GM18858 (cell line): ENCODE data around the gene GAD1.

ENCODE experiments used
- ATAC-seq: cut with Tn5 transposase; IDR thresholded peaks from one replicate; pipeline ENCODE4 v1.9.1; 2021; ENCODE audit not compliant: unreplicated experiment

Gene GAD1

DNA sequence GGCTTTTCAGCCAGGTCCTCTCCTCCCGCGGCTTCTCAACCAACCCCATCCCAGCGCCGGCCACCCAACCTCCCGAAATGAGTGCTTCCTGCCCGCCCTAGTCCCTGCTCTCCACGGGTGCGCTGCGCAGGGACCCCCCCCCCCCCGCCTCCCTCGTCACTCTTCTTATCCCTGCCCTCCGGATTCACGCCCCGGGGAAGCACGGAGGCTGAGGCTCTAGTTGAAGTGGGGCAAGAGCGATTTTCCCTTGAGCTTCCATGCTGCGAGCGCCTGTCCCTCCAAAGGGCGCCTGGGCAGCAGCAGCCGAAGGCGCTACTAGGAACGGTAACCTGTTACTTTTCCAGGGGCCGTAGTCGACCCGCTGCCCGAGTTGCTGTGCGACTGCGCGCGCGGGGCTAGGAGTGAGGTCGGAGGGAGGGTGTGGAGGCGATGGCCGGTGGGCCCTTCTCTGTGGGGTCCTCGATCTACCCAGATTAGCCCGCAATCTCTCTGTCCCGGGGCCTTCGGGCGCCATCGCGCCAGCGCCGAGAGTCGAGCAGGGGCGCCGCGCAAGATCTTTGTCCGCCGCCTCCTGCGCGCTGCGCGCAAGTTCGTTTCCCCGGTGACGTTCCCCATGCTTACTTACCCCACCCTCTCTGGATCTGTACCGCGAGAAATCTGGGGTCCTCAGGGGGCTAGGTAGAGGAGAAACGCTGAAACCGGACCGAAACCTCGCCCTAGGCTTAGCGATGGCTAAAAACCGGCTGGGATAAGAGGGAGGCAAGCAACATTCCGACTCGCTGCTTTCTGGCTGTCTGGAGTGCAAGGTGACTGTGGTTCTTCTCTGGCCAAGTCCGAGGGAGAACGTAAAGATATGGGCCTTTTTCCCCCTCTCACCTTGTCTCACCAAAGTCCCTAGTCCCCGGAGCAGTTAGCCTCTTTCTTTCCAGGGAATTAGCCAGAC lies 677 bp downstream of the GAD1 start:
- no peak for ATAC-seq

DNA sequence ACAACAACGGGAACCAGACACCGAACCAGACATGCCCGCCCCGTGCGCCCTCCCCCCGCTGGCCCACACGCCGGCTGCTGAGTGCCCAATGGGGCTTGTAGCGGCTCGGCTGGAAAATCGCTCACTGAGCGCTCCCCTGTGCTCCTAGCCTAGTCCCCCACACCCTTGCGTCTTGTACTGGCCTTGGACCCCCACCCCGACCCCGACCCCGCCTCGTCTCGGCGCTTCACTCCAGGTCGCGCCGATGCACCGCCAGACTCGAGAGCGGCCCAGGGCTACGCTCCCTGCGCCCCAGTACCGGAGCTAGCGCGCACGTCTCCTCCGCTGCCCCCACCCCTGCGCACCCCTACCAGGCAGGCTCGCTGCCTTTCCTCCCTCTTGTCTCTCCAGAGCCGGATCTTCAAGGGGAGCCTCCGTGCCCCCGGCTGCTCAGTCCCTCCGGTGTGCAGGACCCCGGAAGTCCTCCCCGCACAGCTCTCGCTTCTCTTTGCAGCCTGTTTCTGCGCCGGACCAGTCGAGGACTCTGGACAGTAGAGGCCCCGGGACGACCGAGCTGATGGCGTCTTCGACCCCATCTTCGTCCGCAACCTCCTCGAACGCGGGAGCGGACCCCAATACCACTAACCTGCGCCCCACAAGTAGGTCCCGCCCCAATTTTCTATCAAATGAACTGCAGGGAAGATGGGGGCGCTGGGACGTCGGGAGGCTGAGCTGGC lies 1.5 kb downstream of the GAD1 start:
- ATAC-seq: no peak

DNA sequence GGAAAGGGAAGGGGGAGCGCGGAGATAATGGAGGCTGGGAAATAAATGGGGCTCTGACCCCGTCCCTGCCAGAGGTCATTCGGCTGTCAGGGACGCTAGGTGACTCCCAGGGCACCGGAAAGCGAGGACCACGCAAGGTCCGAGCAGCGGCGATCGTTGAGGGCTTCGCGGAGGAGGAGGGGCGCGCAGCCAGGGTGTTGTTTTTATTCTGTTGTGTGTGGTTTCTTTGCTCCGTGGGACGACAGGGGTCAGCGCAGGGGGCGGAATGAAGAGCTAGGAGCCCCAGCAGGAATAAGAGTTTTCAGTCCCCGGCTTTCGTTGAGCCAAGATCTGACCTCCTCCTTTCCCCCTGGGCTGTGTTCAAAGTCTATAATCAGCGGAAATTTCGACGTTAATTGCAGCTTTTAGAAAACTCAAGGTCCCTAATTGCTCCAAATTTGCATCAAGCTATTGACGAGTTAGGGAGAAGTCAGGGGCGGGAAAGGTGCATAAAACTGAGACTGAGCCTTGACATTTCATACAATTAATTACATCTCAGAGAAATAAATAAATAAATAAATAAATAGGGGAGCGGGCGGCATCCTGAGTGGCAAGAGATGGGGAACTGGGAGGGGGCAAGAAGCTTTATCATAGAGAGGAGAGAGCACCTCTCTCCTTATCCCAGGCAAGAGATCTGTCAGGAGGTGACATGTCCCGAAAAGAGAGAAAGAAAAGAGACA lies 2.2 kb downstream of the GAD1 start:
- ATAC-seq: no peak

DNA sequence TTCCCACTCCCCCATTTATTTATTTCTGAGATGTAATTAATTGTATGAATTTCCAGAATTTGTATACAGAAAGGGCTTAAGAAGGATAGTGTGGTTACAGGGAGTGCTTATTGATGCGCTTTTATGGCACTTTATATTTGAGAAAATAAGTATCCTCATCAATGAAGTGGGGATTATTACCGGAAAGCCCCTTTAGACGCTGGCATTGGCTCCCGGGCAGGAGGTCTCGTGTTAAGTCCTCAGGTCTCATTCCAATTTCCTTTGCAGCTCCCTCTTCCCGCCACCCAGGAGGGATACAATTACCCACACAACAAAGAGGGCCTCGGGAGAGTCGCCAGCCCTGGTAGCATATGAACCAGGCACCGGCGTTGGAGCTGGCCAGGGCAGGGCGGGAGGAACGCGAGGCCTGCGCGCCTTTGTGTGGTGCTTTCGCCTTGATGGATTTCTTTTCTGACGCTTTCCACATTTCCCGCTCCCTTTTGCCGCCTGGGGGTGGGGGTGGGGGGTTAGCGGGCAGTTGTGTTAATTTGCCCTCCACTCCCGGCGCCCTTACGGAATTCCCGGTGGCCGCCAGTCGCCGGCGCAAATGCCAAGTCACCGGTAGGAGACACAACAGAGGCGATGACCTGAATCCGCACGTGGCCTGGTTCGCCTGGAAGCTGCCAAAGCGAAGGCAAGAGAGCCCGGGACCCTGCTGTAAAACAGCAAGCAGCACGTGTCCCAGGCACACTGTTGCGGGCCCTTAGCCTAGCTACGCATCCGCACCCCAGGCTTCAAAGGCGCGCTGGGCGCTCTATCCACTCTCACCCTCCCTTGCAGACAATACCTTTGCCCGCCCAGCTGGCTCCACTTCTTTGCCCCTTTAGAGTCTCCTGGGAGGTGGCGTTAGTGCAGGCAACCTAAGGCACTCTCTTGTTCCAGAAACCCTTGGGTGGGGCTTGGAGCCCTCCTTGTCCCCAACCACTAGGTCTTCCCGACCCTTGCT lies 3.3 kb downstream of the GAD1 start:
- no peak for ATAC-seq

DNA sequence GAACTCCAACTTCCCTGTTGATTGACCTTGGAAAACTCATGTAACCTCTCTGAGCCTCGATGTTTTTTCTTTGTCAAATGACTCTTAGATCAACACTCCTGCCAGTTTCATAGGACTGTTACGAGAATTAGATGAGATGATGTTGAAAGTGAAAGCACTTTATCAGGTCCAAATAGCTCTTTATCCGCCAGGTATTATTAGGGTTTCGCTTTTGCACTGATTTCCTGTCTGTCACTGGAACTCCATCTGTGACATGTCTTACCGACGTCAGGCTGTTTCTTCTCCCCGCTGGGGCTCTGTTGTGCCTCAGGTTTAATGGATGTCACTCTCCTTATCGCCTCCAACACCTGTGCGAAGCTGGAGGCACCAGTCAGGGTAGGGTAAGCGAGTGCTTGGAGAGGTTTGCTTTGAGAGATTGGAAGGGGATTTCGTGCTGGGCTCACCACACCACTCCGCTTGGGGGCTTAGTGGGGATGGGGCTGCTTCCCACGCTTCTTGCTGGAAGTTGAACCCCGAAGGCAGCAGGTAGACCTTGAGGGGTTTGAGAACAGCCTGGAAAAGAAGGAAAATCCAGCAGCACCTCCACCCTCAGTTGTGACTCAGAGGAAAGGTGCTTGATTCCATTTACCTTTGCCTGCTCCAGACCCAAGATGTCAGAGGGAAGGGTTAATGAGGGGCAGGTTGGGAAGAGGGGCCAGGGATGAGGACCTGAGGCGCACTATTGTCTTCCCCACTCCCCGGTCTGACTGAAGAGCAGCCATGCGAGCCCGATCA lies 4.3 kb downstream of the GAD1 start:
- no peak for ATAC-seq

DNA sequence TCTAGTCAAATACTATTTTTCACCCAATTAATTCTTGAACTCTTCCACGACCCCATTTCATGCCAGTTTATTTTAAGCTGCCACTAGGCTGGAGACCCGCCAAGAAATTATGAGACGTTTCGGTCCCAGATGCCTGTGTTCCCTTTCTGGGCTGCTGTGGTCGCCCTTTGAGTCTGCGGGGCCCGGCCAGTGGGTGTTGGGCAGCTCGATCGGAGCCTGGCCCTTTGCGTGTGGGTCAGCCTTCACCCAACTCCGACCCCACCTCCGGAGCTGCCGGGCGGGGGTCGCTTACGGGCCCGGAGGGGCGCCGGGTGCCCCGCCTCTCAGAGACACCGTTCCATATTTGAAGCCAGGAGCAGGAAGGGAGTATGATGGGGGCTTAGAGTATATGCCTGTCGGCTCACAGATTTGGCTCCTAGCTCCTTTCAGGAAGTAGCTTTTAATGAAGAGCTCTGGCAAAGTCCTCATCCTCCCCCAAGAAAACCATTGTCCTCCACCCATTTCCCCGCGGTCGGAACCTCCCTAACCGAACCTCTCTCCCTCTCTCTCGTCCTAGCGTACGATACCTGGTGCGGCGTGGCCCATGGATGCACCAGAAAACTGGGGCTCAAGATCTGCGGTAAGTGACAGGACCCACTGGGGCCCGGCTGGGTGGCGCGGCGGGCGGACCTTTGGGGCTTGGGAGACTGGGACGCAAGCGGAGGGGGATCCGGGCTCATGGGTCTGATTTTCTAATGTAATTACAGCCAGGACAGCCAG lies 5.0 kb downstream of the GAD1 start:
- no peak for ATAC-seq

DNA sequence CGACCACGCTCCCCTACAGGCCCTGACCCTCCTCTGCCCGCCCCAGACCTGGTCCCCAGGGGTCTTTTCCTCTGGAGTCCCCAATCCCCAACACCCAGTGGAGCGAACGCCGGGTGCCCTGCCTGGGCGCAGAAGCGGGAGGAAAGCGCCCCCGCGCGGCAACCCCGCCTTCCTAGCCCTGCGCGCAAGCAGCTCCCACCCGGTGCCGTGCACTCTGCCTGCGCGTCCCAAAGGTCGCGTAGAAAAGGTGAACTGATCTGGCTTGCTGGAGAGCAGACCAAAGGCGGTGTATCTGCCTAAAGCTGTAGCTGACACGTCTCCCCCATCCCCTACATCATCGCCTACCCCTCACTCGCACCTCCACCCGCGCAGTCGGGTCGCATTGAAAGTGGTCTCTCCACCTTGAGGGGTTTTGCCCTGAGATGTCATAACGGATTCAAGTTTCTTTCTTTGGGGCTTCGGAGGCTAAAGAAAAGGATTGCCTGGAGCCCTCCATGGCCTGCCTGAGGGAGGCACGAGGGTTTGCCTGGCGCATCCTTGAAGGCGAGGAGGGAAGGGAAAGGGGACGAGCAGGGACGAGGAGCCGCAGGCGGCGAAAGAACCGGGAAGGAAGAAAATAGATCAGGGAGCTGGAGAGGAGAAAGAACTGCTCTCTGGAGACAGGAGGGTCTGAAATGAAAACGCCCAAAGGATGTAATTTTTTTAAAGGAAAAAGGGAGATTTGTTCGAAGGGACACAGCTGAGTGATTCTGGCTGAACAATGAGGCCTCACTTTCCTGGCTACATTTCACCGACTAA lies 5.8 kb downstream of the GAD1 start:
- no peak for ATAC-seq

DNA sequence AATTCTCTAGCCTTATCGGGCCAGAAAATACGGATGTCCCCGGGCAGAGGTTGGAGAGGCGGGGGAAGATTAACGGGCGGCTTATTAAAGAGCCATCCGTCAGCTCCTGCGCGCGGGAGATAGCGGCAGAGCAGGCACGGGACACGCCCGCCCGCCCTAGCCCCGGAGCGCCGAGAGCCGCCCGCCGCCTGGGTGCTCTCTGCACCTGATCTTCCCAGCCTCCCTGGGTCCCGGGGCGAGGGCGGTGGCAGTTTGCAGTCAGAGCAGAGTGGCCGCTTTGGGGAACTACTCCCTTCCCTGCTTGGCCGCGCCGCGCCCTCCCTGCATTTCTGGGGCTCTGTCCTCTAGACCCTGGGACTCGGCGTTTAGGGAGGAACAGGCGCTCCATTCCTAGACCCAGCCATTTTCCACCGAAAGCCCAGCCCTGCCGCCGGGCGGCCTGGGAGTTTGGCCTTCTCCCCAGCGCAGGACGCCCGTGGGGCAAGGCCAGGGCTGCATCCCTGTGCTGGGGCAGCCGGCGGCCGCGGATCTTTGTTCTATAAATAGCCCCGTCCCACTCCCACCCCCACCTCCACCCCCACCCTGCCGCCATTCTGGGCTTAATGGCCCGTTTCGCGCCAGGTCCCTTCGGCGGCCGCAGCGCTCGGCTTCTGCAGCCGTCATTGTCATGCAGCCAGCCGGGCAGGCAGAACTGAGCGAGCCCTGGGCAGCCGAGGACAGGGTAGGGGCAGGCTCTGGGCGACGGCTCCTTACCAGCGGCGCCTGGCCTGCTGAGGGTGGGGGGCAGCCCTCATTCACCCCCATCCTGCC lies 6.6 kb downstream of the GAD1 start:
- ATAC-seq: no peak

DNA sequence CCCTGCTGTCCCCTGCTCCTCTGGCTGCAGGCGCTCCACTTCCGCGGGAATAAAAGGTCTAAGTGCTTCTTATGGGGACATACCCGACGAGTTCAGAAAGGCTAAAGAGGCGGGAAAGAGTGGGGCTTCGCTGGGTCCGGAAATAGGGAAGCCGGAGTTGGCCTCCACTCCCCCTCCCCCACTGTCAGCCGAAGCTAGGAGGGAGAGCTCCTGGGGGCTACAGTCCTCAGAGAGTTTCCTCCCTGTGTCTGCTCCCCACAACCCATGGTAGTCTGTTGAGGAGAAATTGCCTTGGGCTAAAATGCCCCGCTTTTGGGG lies 7.2 kb downstream of the GAD1 start:
- no peak for ATAC-seq

DNA sequence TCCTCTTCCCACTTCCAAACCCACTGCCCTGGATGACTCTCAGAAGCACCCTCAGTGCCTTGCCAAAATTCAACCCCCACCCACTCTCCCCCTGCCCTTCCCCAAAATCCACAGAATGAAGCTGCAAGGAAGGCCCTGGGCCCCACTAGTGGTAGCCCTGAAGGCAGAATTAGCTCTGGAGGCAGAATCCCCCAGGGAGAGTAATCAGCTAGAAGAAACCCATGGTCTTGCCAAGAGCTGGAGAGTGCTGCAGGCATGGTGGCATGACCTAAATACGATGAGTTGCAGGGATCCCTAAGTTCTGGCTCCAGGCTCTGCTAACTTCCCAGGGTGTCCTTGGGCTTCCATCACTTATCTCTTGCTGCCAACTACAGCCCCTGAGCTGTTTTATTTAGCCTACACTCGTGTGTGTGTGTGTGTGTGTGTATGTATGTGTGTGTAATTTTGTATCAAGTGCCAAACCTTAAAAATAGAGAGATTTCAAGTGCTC lies 7.9 kb downstream of the GAD1 start:
- no peak for ATAC-seq

DNA sequence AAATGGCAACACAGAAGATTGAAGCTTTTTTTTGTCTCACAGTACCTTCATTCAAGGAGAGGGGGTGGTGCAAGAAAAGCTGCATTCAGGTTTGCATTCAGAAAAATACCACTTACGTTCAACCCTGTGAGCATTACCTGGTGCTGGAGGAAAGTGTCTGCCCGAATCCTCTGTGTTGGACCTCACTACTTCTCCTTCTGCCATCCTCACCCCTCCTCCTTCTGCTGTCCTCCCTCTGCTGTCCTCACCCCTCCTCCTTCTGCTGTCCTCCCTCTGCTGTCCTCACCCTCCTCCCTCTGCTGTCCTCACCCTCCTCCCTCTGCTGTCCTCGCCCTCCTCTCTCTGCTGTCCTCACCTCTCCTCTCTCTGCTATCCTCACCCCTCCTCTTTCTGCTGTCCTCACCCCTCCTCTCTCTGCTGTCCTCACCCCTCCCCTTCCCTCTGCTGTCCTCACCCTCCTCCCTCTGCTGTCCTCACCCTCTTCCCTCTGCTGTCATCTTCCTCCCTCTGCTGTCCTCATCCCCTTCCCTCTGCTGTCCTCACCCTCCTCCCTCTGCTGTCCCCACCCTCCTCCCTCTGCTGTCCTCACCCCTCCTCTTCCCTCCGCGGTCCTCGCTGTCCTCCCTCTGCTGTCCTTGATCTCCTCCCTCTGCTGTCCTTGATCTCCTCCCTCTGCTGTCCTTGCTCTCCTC lies 11.3 kb downstream of the GAD1 start:
- ATAC-seq: no peak

DNA sequence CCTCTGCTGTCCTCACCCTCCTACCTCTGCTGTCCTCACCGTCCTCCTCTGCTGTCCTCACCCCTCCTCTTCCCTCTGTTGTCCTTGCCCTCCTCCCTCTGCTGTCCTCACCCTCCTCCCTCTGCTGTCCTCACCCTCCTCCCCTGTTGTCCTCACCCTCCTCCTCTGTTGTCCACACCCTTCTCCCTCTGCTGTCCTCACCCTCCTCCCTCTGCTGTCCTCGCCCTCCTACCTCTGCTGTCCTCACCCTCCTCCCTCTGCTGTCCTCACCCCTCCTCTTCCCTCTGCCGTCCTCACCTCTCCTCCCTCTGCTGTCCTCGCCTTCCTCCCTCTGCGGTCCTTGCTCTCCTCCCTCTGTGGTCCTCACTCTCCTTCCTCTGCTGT lies 11.8 kb downstream of the GAD1 start:
- no peak for ATAC-seq

DNA sequence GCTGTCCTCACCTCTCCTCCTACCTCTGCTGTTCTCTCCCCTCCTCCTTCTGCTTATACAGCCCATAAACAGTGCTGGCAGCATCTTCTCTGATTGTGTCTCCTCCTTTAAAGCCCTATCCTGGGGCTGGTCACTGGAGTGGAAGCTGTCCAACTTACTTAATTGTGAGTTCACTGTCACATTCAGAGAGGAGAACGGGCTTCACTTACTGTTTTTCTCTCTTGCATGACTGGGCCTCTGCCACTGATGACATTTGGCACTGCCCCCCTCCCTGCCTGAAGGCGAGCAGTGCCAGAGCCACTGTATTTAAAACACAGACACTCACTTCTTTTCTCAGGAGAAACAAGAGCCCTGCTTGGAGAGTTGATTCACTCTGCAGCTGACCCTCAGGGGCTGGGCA lies 12.3 kb downstream of the GAD1 start:
- ATAC-seq: no peak

DNA sequence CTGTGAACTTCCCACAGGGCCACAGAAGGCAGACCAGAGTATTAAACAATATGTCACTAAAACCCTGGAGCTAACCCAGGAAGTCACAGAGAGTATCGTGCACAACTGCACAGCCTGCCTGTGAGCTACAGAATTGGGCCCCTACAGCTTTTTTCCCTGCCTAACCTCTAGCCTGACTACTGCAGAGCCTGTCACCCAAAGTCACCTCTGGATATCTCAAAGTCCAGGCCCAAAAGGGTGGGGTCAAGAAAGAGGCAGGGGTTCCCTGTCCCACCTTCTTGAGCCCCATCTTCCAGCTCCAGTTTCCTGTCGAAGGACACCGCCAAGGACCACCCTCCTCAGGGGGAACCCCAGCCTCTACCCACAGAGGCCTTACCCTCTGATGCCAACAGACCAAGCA lies 13.5 kb downstream of the GAD1 start:
- no peak for ATAC-seq

DNA sequence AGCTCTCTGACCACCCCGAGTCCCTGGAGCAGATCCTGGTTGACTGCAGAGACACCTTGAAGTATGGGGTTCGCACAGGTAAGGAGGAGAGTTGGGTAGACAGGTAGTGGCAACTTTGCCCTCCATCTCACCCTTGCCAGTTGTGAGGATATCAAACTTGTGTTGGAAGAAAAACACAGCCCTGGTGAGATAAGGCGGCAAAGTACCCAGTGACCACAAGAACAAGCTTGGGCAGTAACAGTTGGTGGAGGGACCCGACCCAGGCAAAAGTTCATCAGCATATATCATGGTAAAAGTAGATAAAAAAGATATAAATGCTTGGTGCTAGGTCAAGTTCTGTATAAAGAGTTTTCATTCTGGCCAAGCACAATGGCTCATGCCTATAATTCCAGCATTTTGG lies 14.4 kb downstream of the GAD1 start:
- ATAC-seq: no peak

DNA sequence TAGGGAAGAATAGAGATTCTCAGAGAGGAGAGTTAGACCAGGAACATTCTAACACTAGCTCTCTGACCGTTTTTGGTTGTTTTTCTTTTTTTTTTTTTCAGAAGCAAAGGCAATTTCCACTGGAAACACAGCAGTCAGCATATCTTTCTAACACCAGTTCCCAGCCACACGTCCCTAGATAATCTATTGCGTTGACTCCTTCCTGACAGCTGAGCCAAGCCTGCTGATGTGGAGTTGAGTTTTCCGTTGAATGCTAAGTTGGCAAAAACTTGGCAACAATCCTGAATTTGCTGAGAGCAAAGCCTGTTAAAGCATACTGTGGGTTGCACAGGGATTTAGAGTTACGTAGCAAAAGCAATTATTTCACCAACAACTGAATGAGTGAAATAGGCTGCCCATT lies 19.3 kb downstream of the GAD1 start:
- no peak for ATAC-seq

DNA sequence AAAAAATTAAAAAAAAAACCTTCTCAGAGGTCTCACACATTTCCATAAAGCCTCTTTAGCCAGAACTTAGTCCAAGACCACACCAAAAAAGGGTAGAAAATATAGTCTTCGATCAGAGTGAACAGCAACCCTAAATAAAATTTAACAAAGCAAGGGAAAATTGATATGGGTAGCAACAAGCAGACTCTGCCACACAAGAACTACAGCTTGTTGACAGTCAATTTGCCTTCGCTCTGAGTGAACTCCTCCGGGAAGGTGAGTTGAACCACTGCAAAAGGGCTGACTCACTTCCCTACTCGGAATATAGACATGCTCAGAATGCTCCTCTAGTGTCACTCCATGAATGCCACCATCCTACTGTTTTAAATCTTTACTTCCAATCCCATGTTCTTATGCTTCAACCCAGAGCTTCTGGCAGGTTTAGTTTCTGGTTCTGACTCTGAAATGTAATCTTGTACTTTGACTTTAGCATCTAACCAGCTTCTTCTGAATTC lies 24.1 kb downstream of the GAD1 start:
- ATAC-seq: no peak
